NCI-H446 treated with DMSO at 0.1 percent for 48 hours (cell line): Measurements from ENCODE around the gene GALNT17.
"Not testable (repeated sequence)": the region's sequence is repeated elsewhere in the genome, so short reads cannot be mapped to it uniquely, and the experiment has no call there.

Experiments
- DNase-seq: peaks from one replicate; lab custom pipeline; 2025; lab: John Stamatoyannopoulos, UW

Gene GALNT17

DNA sequence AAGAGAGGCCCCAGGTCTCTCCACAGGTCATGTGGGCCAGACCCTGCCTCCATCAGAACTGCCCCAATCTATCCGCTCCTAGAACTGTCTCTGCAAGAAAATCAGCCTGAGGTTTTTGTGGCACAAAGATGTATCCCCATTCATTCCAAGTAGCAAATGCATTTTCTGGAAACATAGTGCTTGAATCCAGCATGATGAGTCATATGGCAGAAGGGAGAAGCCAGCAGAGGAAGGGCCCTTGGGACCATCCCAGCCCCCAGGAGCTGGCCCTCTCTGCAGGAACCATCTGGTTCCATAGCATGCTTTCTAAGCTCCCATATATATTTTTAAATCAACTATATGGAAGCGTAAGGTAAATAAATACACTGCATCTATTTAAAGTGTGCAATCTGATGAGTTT is 563.2 kb downstream of the GALNT17 start:
- no peak for DNase-seq

GRCh38 chr7:71696511-71696910 is 564.6 kb downstream of the GALNT17 start:
- DNase-seq: no peak

DNA sequence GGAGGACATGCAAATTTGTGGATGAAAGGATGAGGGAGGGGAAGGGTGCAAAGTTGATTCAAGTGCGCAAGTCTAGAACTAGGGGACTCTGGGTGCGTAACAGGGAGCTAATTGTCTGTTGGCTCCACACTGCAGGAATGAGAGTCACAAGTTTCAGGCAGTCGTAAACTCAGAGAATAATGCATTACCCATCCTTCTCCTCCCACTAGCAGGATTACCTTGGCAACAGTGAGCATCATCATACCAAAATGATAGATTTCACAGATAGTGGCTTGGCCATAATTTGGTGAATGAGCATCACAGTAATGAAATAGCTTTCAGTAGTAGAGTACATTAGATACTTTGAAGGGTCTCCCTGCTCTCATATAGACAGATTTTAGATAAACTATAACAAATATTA is 565.5 kb downstream of the GALNT17 start:
- DNase-seq: no peak

DNA sequence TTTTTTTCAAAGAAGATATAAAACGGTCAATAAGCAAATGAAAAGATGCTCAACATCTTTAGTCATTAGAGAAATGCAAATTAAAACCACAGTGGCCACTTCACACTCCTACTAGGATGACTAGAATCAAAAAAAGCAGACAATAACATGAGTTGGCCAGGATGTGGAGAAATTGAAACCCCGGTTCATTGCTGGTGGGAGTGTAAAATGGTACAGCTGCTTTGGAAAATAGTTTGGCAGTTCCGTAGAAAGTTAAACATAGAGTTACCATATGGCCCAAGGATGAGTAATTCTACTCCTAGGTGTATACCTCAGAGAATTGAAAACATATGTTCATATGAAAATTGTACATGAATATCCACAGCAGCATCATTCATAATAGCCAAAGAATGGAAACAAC is 573.3 kb downstream of the GALNT17 start:
- no peak for DNase-seq

DNA sequence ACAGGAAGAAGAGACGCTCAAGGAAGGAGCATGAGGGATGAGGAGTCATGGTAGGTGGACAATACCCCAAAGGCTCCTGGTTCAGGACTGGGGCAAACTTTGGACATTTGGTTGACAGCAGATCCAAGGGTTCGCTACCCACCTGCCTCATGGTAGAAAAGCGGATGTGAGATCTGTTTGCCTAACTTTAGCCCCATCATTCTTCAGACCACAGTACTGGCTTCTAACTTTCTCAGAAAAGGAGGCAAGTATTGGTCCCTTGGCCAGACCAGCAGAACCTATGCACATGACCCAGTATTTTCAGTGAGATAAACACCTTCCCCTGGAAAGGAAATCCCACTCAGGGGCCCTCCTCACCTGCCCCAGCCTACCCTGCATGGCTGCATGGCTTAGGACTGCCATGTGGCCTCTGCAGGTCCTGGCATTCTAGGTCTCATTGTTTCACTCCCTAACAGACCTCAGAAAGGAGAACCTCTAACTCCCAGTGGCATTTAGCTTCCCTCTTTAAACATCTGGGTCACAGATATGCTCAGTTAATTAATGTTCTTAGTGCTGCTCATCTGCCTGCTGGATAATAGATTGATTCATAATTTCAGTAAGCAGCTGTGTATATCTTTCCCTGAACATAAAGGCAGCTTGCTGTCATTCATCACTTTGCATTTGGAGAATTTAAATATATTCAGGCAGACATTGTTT is 574.1 kb downstream of the GALNT17 start:
- no peak for DNase-seq

DNA sequence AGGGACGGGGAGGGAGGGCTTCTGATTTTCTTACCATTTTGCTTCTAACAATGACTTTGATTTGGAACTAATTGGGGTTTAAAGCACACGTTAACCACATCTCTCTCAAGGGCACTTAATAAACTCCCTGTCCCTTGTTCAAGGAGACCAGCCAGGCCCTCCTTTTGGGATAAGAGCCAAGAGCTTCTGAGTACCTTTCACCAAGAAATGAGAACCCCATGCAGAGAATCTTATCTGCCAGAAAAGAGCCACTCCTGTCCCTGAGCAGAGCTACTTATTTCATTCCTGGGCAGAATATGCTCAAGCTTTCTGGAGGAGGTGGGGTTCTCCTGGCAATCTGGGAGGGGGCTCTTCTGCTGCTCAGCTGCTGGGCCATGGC is 574.6 kb downstream of the GALNT17 start:
- DNase-seq: no peak

DNA sequence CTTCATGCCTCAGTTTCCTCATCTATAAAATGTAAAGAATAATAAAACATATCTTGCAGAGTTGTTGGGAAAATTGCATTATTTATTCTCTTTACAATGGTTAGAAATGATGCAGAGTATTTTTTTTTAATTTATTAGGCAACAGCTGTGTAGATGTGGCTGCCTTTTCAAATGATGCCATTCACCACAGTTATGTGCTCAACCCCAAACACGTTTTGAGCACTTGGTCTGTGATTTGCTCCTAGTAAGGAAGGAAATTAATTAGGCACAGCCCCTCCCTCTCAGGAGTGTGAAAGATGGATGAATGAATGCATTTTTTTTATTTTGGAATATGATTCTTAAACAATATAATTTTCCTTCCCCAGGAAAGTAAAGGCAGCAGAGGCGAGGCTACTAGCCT is 575.1 kb downstream of the GALNT17 start:
- DNase-seq: no peak

GRCh38 chr7:71708710-71709109 is 576.8 kb downstream of the GALNT17 start:
- no peak for DNase-seq

DNA sequence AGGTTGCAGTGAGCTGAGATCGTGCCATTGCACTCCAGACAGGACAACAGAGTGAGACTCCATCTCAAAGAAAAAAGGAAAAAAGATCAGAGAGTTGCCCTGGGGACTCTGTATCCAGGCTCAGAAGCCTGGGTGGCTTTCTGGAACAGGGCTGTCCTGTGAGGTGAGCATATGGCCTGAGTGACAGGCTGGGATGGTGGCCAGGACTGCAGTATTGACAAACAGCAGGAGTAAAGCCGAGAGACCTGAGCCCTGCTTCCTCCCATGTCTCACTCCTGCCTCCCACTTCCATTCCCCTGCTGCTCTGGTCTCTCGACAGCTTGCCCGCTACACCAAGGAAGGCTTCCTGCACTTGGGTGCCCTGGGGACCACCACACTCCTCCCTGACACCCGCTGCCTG is 578.5 kb downstream of the GALNT17 start:
- no peak for DNase-seq

- no peak for DNase-seq
These were observed 580.8 kb downstream of the GALNT17 start for GRCh38 chr7:71712653-71713180.

- no peak for DNase-seq
These were observed 584.7 kb downstream of the GALNT17 start for GRCh38 chr7:71716690-71717089.

- DNase-seq: no peak
These were observed 586.6 kb downstream of the GALNT17 start for GRCh38 chr7:71718563-71718962.

DNA sequence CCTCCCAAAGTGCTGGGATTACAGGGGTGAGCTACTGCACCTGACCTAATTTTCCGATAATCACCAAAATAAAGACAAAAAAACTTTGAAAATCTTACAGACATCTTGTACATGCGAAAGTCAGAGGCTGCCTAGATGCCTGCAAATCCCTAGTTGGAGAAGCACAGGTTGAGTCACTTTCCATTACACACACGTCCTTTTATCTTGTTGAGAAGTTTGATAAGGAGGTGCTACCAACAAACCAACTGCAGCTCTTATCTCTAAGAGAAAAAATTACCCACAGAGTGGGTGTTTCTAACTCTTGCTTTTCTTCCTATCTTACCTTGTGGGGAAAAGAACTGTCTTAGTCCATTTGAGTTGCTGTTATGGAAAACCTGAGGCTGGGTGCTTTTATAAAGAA is 589.8 kb downstream of the GALNT17 start:
- no peak for DNase-seq

DNA sequence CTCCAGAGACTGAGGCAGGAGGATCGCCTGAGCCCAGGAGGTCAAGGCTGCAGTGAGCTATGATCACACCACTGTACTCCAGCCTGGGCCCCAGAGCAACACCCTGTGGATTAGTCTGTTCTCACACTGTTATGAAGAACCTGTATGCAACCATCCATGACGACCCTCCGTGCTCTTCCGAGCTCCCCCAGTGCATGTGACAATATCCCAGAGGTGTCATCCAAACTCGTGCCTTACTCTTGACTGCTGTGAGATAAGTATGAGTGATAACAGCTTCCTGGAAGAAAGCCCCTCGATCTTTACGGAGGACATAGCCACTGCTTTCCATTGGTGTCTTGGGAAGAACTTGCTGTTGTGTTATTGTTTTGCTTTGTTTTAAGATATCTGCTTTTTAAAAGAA is 591.9 kb downstream of the GALNT17 start:
- no peak for DNase-seq

DNA sequence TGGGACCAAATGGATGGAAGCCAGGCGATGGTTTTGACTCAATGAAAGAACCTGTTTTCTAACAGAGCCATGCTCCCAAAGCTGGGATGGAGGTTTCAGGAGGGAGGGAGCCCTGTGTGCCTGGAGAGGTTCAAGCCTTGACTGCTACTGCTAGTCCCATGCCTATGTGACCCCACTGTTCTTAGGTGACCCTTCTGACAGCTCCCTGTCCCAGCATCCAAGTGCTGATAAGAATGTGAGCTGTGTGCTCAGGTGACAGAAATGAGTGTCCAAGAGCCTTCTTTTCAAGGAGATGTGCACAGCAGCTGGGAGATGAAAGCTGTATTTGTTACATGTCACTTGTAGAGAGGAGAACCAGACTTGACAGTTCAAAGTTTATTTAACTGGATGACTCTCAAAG is 595.4 kb downstream of the GALNT17 start:
- no peak for DNase-seq

GRCh38 chr7:71731740-71732139 is 599.8 kb downstream of the GALNT17 start:
- no peak for DNase-seq

- no peak for DNase-seq
These were observed 601.3 kb downstream of the GALNT17 start for GRCh38 chr7:71733107-71733870.

DNA sequence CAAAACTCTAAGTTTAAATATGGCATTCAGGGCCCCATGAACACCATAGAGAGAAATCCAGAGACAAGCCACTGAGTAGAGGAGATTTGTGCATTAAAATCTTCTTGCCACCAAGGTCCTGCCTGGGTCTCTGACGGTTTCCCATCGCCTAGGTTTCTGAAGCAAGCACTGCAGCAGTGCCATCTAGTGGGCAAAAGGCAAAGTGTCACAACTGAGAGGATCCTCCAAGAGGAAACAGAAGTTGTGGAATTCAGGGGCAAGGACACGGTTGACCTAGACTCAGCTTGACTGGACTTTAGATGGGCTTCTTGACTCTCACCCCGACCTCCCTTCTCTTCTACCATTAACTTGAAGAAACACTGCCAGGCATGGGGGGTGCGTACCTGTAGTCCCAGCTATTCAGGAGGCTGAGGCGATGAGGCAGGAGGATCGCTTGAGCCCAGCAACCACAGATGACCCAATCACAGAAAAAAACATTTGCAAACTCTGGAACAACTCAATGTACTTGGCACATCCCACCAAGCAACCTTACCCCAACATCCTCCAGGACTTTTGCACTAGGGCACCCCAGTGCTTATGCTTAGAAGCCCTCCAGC is 604.1 kb downstream of the GALNT17 start:
- DNase-seq: no peak

- not testable (repeated sequence) for DNase-seq
These were observed 606.1 kb downstream of the GALNT17 start for GRCh38 chr7:71737931-71738540.

DNA sequence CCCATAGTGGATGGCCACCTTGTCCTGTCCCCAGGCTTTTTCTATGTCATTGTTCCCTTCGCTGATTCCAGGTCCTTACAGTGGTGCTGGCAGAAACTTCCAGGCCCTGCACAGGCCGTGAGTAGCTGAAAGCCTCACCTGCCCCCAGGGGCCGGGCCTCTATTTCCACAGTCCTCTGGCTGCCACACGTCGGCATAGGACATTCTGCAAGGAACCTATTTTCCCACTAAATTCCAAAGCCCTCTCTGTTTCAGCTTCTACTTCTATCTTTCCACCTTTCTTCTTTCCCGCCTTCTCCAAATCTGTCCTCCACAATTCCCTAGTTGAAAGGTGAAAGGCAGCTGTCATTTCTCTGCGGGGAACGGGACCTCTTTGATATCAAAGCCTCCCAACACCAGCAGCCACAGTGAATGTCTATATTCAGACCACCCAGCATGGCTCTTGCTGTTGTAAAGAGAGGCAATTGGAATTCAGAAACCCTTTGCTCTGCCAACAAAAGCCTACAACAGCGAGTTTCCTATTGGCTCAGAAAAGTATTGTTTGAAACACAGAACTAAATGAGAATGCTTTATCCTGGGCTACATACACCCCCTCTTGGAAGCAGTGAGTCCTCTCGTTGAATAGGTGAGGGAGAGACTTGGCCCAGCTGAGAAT is 607.7 kb downstream of the GALNT17 start:
- DNase-seq: no peak

DNA sequence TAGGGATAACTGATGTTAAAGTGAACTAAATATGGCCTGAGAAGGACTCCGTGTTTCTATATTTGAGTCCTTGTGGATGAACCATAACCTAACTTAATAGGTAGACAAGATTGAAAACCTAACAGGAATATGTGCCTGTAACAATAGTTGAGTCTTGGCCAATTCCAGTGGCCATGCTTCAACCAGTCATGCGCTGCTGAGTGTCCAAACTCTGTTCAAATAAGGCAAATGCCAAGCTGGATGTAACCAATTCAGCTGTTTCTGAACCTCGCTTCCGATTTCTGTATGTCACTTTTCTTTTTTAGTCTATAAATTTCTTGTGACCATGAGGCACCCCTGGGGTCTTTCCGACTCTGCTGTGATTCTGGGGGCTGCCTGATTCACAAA is 608.2 kb downstream of the GALNT17 start:
- no peak for DNase-seq

GRCh38 chr7:71746006-71746405 is 614.1 kb downstream of the GALNT17 start:
- DNase-seq: no peak
